NCI-H460 (cell line): ENCODE data around the gene PRPF8. TPM values are rescaled to one million over a fixed set of nuclear protein-coding genes. Genes with fewer than 3 reads are reported as not detected.

Experiments
- DNase-seq: peaks from one replicate; pipeline ENCODE4 v3.0.0-alpha.2; 2016; ENCODE audit warnings: low read depth; ENCODE audit errors: extremely low read depth
- total RNA-seq: library from RNA; depleted of rRNA; stranded (reverse); fragments of >200 nt; shearing (Covaris generic); gene quantifications from 2 replicates; pipeline ENCODE4 v1.2.3, GENCODE V29; 2014

Gene PRPF8
- total RNA-seq, 1 experiment from 2014 or later, result 113 TPM

DNA sequence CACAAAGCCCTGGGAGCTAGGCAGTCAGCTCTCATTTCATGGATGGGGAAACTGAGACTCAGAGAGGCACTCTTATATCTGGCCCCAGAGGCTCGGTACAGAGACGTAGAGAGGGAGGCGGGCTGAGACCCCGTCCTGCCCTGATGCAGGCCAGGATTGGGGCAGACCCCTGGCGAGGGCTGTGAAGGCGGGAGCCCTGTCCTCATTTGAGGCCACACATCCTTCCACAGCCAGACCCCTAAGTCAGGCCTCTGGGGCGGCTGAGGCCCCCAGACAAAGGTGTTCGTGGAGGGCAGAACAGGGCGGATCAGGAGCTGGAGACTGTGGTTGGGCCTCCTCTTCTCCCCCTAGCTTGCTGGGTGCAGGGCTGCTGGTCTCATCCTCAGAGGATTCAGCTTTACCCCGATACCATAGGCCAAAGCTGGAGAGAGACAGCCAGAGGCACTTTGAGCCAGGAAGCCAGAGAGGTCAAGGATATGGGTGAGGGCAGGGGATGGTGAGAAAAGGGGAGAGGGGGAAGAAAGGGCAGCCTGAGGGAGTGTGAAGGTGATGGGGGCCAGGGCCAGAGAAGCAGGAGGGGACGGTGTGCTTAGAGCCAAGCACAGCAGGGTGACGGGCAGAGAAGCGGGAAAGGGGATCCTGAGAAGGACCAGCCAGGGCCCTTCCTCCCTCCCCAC lies 38.3 kb downstream of the PRPF8 start:
- no peak for DNase-seq

- no peak for DNase-seq
These were observed 39.2 kb downstream of the PRPF8 start, which contains the start of gene SCARF1 for GRCh38 chr17:1645207-1646171. SCARF1 (minus strand) TSS chr17:1645732; CDS start chr17:1645697, 35 bp downstream.

- DNase-seq, result no peak
These were observed 40.0 kb downstream of the PRPF8 start for GRCh38 chr17:1644493-1645206.

DNA sequence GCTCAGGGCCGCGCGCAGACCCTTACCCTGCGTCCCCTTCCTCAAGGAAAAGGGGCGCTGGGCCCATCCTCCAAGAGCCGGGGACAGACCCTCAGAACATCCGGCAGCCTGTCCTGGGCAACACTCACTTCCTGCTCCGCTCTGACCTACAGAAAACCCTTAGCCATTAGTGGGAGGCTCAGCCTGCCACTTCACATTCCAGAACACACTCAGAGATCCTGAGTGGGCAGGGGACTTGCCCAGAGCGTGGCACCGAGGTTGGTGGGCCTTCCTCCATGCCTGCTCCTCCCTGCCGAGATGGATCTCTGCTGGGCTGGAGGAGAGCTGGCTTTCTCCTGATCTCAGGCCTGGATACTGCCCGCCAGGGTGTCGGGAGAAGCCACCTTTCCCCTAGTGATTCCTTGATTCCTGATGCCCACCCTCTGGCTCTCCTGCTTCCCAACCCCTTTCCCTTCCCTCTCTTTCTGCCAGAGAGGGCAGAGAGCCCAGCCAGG lies 40.6 kb downstream of the PRPF8 start:
- no peak for DNase-seq

DNA sequence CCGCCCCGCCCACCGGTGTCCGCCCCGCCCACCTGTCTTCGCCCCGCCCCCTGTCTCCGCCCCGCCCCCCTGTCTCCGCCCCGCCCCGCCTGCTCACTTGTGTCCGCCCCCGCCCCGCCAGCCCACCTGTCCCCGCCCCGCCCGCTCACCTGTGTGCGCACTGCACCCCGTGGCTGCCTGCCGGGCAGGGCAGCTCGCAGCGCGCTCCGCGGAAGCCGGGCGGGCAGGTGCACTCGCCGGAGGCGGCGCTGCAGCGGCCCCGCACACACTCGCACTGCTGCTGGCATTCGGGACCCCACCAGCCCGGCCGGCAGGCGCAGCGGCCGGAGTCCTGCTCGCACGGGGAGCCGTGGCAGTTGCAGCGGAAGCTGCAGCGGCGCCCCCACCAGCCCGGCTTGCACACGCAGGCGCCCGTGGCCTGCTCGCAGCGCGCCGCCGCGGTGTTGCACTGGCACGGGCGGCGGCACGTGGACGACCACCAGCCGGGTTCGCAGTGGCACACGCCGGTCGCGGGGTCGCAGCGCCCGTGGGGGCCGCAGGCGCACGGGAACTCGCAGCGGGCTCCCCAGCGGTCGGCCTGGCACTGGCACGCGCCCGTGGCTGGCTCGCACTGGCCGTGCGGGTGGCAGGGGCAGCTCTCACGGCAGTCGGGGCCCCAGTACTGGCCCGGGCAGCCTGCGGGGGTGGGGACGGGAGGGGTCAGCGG lies 41.2 kb downstream of the PRPF8 start:
- no peak for DNase-seq

DNA sequence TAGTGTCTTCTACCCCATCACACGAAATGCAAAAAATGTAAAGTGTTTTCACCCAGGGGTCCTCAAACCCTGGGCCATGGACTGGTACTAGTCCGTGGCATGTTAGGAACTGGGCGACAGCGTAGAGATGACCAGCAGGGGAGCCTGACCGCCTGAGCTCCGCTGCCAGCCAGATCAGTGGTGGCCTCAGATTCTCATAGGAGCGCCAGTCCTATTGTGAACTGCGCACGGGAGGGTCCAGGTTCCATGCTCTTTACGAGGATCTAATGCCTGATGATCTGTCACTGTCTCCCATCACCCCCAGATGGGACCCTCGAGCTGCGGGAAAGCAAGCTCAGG lies 43.6 kb downstream of the PRPF8 start:
- DNase-seq, result no peak

DNA sequence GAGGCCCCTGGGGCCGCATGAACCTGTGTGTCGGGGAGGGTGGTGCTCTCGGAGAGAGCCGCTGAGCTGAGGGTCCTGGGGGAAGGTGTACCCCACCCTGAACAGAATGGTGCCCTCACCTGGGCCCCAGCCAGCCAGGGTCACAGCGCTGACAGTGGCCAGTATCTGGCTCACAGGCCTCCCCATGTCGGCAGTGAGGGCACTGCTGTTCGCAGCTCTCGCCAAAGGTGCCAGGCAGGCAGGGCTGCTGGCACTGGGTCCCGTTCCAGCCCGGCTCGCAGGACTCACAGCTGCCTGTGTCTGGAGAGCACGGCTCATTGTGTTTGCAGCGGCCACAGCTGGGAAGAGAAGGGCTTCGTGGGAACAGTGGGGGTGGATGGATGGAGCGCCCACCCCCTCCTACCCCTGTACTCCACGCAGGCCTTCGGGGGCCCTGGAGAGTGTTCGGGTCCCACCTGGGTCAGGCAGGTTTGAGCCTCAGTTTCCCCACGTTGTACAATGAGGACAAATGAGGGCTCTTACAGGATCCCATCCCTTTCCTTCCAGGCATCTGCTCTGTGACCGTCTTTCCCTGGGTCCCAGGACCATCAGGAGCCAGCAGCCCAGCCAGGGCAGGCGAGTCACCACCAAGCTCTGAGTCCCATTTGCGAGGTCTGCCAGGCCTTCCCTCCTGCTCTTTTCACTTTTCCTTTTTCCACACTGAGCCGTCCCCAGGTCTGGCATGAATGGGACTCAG lies 44.2 kb downstream of the PRPF8 start:
- DNase-seq, result no peak

- DNase-seq, result no peak
These were observed 45.0 kb downstream of the PRPF8 start for GRCh38 chr17:1639549-1640180.

GRCh38 chr17:1638624-1639300 lies 45.9 kb downstream of the PRPF8 start:
- DNase-seq, result no peak

DNA sequence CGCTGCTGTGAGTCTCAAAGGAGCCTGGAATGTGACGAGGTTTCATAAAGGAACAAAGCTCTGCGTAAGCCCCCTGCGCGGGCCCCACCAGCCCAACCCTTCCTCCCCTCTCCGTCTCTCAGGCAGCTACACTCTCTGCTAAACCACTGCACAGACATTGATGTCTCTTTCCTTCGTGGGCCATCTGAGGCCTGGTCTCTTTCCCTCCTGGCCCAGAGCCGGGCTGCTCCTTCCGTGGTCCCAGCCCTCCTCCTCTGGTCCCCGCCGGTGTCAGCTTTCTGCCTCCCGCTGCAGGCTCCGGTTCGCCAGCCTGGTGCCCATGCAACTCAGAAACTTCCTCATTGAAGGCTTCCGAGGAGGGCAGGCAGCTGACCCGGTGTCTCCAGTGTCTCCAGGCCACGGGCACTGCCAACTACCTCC lies 46.5 kb downstream of the PRPF8 start:
- no peak for DNase-seq

- DNase-seq, result no peak
These were observed 47.9 kb downstream of the PRPF8 start for GRCh38 chr17:1636732-1637285.

DNA sequence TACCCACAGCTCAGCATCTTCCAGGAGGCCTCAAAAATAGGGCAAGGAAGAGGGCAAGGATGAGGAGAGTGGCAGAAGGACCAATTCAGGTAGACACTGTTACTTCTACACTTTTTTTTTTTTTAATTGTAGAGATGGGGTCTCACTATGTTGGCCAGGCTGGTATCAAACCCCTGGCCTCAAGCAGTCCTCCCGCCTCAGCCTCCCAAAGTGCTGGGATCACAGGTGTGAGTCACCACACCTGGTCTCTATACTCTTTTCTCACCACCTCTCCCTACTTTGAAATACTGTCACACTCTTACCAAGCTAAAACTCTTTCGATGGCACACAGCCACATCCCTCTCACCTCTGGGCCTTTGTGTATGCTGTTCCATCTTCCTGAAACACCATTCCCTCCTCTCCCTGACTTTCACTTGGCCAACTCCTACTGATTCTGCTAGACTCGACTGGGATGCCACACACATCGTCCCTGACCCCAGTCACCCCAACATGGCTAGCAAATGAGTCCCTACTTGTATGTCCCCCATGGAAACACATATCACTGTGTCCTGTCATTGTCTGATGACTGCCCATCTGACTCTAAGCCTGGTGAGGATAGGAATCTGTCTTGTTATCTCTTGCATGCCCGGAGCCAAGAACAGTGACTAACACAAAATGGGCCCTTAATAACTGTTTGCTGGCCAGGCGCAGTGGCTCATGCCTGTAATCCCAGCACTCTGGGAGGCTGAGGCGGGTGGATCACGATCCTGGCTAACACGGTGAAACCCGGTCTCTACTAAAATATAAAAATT lies 48.8 kb downstream of the PRPF8 start:
- DNase-seq, result no peak

DNA sequence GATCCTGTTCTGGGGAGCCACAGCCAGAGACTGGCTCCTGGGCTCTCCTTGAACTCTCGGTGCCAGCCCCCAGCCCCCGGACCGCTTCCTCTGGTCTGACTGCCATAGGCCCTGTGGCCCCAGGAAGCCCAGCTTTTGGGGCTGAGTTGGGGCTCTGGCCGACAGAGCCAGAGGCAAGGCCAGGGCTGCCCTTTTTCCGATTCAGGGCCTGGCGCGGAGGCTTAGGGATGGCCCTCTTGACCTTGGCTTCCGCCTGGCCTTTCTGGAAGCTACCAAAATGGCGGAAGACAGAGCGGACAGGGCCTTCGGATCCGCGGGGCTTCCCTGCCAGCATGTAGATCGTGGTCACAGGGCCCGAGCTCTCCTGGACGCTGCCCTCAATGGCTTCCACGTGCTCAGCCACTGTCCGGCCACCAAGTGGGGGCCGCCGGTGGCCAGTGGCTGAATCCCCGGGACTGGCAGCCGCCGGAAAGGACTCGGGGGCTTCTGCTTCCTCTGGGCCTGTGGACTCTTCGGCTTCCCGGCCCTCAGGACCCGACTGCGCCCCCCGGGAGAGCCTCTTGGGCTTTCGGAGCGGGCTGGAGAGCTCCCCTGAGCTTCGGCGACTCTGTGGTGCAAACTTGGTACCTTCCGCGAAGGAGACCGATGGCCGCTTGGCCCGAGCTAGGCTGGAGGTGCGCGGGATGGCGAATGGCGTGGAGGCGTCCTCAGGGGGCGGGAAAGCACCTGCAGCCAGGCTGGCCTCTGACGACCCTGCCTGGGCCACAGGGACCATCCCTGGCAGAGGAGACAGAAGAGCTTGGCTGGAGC lies 49.6 kb downstream of the PRPF8 start:
- no peak for DNase-seq

GRCh38 chr17:1630662-1631061 lies 54.0 kb downstream of the PRPF8 start:
- DNase-seq, result no peak

GRCh38 chr17:1629504-1630310 lies 55.0 kb downstream of the PRPF8 start:
- DNase-seq, result peak; percentile 24
